Measurements from ENCODE around the gene SLC13A5.

- TF ChIP-seq, protein P1, sequence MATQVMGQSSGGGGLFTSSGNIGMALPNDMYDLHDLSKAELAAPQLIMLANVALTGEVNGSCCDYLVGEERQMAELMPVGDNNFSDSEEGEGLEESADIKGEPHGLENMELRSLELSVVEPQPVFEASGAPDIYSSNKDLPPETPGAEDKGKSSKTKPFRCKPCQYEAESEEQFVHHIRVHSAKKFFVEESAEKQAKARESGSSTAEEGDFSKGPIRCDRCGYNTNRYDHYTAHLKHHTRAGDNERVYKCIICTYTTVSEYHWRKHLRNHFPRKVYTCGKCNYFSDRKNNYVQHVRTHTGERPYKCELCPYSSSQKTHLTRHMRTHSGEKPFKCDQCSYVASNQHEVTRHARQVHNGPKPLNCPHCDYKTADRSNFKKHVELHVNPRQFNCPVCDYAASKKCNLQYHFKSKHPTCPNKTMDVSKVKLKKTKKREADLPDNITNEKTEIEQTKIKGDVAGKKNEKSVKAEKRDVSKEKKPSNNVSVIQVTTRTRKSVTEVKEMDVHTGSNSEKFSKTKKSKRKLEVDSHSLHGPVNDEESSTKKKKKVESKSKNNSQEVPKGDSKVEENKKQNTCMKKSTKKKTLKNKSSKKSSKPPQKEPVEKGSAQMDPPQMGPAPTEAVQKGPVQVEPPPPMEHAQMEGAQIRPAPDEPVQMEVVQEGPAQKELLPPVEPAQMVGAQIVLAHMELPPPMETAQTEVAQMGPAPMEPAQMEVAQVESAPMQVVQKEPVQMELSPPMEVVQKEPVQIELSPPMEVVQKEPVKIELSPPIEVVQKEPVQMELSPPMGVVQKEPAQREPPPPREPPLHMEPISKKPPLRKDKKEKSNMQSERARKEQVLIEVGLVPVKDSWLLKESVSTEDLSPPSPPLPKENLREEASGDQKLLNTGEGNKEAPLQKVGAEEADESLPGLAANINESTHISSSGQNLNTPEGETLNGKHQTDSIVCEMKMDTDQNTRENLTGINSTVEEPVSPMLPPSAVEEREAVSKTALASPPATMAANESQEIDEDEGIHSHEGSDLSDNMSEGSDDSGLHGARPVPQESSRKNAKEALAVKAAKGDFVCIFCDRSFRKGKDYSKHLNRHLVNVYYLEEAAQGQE (IDR thresholded peaks at IDR 0.05; ENCODE audit: insufficient replicate concordance, low read depth) = no peak
- TF ChIP-seq CTCF (IDR thresholded peaks at IDR 0.05; ENCODE audit: insufficient read depth, low read length) = no peak
- no peak for TF ChIP-seq POLR2AphosphoS5 (IDR thresholded peaks at IDR 0.05; ENCODE audit: low read depth)
- TF ChIP-seq SPI1 (IDR thresholded peaks at IDR 0.05; ENCODE audit: borderline replicate concordance, low read depth) = no peak
Observed at GRCh38 chr17:6681671-6682070, 31.5 kb downstream of the SLC13A5 start.

All from HL-60 (cell line).